ELF-1 (cell line): Measurements from ENCODE around the gene PYCR2.
"Not testable (repeated sequence)": the region's sequence is repeated elsewhere in the genome, so short reads cannot be mapped to it uniquely, and the experiment has no call there.

ENCODE experiments used
- DNase-seq: peaks from one replicate; pipeline ENCODE4 v3.0.0-alpha.2; 2016; ENCODE audit warnings: low read depth, low spot score

The PYCR2 gene

DNA sequence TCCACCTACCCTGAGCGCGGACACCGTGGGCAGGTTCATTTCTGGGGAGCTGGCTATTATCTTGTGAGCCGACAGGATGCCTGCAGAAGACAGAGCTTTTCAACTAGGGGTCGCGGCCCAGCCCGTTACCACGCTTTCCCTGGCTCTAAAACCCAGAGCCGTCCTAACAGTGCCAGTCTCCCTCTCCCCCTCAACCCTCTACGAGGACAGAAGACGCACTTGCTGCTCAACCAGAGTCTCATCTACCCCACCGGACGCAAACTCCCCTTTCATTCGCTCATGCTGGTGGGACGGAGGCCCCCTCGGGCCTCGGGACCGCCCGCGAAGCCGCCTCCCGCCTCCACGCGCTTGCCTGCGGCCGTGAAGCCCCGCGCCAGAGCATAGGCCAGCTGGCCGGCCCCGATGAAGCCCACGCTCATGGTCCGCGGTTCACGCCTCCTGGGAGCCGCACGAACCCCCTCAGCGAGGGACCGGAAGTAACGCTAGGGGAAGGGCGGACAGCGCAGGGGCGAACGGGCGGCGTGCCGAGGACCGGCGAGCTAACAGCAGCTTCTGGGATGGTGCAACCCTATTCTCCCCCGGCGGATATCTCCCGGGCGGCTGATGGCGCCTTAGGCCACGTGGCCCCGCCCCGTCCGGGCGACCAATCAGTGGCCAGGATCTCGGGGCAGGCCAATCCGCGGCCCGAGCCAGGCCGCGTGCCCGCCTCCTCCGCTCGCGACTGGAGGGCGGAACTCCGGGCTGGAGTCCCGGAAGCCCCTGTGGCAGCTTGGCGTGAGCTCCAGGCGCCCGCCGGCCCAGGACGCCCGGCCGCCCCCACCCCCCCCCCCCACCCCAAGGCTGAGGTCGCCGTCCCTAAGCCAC is at the start of gene PYCR2:
Gene PYCR2, minus strand, starts transcription at position 559 of the 864 bp plus-strand sequence. Its CDS starts 140 bp downstream, at position 419.
- peak; percentile 98 for DNase-seq

DNA sequence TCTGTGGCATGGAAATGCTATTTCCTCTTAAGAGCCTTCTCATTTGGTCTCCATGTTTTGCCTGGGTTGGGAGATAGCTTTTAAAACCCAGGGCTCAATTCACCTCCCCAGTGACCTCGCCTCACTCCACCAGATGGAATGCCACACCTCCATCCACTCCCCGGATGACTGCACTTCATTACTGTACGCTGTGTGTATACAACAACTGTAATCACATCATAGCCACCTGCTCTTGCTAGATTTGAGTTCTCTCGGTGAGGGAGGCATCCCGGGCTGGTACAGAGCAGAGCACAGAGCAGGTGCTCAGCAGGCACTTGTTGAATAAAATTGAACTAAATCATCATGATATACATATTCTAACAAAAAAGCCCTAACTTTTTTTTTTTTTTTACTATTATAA is 49.1 kb upstream of the PYCR2 start:
- DNase-seq, result no peak

DNA sequence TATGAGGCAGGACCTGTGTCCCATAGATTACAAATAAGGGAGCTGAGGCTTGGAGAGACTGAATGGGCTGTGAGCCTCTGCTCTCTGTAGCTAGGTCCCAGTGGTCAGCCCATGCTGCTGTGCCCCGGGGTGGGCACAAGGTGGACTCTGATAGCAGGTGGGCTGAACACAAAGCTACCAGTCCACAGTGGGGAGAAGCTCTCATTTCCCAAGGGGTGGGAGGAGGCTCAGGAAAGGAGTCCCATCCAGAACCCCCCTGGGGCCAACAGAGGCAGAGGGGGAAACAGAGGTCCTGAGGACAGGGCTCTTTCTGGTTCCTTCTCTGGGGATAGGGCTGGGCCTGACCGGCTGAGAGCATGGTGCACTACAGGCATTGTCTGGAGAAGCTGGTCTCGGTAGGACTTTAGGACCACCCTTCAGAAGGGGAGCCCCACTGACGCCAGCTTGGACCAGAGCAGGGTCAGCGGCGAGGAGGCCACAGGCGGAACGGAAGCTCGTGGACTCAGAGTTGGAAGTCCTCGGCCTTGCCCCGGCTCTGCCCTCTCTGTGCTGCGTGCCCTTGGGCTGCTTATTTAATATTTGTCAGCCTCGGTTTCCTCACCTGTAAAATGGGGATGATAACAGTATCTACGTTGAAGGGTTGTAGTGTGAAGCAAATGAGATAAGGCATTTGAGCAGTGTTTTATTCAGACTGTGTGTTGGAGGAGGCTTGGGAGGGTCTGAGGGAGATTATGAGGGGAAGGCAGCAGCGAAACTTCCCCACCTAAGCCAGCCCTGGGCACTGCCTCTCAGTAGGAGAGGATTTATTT is 48.5 kb upstream of the PYCR2 start:
- no peak for DNase-seq

DNA sequence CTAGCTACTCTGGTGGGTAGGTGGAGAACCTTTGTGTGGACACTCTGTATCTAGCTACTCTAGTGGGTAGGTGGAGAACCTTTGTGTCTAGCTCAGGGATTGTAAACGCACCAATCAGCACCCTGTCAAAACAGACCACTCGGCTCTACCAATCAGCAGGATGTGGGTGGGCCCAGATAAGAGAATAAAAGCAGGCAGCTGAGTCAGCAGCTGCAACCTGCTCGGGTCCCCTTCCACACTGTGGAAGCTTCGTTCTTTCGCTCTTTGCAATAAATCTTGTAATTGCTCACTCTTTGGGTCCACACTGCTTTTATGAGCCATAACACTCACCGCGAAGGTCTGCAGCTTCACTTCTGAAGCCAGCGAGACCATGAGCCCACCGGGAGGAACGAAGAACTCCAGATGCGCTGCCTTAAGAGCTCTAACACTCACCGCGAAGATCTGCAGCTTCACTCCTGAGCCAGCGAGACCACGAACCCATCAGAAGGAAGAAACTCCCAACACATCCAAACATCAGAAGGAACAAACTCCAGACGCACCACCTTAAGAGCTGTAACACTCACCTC is 46.6 kb upstream of the PYCR2 start:
- not testable (repeated sequence) for DNase-seq

DNA sequence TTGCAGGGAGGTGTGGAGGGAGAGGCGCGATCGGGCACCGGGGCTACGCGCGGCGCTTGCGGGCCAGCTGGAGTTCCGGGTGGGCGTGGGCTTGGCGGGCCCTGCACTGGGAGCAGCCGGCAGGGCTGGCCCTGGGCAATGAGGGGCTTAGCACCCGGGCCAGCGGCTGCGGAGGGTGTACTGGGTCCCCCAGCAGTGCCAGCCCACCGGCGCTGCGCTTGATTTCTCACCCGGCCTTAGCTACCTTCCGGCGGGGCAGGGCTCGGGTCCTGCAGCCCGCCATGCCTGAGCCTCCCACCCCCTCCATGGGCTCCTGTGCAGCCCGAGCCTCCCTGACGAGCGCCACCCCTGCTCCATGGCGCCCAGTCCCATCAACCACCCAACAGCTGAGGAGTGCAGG is 45.7 kb upstream of the PYCR2 start:
- not testable (repeated sequence) for DNase-seq

DNA sequence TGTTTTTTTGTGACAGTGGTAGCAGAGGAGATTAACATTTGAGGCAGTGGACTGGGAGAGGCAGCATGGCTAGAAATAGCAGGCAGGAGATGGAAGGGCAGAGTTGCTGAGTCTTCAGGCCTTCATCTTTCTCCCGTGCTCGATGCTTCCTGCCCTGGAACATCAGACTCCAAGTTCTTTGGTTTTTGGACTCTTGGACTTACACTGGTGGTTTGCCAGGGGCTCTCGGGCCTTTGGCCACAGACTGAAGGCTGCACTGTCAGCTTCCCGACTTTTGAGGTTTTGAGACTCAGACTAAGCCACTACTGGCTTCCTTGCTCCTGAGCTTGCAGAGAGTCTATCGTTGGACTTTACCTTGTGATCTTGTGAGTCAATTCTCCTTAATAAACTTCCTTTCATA is 41.2 kb upstream of the PYCR2 start:
- DNase-seq, result no peak

DNA sequence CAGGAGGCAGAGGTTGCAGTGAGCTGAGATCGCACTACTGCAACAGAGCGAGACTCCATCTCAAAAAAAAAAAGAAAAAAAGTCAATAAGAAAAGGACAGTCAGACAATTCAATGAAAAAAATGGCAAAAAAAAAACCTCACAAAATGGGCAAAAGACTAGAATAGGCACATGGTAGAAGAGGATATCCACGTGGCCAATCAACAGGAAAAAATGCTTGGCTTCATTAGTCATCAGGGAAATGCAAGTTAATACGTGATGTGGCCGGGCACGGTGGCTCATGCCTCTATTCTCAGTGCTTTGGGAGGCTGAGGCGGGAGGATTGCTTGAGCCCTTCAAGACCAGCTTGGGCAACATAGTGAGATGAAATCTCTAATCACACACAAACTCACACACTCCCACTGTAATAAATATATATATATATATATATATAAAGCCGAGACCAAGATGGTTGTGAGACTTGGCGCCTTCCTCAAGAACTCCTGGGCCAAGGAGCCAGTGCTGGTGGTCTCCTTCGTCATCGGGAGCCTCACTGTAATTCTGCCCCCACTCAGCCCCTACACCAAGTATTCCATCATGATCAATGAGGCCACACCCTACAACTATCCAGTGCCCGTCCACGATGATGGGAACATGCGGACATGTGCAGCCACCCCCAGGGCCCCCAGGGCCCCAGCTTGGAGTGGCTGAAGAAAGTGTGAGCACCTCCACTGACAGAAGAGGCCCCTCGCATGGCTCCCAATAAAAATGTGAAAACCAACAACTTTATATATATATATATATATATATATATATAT is 39.9 kb upstream of the PYCR2 start:
- no peak for DNase-seq

DNA sequence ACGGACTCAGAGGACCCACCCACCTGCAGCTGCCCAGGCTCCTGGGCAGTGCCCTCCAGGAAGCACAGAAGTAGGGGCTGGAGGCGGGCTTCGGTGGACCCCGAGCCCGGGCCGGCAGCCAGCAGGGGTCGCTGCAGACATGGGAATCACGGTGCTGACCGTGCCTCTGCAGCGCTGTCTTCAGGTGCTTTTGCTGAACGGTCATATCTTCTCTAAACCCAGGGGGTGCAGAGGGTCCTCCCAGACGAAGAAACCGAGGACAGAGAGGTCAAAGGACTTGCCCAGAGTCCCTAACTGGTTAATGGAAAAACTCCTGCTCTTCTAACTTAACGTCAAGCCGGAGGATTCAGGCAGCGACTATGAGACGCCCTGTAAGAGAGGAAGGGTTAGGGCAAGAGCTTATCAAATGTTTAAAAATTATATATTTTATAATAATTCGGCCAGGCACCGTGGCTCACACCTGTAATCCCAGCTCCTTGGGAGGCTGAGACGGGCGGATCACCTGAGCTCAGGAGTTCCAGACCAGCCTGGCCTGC is 38.5 kb upstream of the PYCR2 start:
- peak; percentile 87 for DNase-seq

DNA sequence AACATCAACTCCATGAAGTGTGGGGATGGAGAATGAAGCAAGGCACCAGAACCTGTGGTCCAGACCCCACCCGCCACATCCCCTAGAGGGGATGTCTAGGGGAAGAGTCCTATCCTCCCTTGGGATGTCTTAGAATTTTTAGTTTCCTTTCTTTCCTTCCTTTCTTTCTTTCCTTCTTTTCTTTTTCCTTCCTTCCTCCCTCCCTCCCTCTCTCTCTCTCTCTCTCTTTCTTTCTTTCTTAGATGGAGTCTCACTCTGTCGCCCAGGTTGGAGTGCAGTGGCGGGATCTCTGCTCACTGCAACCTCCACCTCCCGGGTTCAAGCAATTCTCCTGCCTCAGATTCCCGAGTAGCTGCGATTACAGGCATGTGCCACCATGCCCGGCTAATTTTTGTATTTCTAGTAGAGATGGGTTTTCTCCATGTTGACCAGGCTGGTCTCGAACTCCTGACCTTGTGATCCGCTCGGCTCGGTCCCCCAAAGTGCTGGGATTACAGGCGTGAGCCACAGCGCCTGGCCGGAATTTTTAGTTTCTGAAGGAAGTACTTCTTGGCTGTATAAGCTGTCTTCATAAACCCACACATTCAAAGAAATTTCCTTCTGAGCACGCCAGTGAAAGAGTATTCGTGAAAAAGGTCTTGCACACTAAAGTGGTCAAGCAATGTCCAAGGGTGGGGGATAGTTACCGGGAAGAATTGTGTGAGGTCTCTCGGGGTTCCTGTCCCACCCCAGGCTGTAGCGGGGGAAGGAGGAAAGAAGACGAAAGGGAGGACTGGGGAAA is 37.8 kb upstream of the PYCR2 start:
- DNase-seq, result no peak

DNA sequence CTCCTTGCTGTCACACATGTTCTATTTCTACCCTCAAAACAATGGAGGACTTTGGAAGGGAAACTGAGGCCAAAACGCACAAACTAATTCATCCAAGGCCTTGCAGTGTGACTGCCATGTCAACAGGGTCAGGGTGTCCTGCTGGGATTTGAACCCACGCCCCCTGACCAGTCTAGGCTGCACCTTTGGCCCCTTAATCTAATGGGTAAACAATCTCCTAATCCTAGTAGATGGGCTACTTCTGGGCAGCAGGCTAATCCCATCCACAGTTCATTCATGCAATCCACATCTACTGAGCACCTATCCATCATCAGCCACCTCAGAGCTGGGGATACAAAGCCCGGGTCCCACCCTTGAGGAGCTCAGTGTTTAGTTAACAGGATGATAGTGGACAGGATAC is 34.0 kb upstream of the PYCR2 start:
- DNase-seq, result no peak

DNA sequence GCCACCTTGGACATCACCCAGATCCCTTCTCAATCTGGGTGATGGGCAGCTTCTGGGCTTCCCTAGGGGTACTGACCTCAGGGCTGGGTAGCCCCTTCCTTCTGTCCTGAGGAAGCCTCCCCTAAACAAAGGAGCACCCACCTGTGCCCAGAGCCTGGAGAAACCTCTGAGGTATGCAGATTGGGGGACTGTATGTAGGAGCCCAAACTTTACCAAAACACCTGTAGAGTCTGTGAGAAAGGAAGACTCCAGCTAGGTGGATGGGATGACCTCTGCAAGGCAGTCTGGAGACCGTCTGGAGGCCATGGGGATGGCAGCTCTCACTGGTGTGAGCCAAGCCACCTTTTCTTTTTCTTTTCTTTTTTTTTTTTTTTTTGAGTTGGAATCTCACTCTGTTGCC is 30.7 kb upstream of the PYCR2 start:
- DNase-seq, result no peak

DNA sequence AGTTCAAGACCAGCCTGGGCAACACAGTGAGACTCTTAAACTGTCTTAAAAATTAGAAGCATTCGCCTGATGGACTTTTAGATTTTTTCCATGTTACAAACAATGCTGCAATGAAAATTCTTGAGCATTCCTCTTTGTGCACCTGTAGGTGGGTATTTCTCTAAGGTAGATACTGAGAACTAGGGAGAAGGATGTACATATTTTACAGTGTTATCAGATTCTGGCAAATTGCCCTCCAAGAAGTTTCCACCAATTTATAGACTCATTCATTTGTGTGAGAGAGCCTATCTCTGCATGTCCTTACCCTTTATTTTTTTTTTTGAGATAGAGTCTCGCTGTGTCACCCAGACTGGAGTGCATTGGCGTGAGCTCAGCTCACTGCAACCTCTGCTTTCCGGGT is 29.3 kb upstream of the PYCR2 start:
- DNase-seq, result no peak

DNA sequence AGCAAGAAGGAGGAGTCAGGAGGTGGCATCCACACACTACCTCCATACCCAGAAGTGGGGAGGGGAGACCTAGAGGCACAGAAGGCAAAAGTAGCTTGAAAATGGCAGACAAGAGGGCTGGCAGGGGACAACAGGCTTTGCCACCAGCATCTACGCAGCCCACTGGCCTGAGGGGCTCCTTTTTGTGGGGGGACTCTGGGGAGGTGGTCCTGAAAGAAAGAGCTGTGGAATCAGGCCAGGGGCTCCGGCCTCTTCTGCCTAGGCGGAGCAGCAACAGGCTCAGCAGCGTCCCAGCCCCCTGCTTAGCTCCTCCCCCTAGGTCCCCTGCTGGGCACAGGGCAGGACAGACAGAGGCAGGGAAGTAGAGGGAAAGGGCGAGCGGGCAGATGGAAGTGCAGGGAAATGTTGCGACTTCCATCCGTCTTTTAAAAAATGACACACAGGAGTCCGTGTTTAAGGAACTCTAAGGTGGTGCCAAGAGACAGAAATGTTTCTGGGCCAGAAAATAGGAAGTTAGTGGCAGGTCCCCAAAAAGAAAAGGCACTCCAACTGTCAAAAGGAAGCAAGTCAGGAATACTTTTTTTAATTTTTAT is 27.0 kb upstream of the PYCR2 start:
- DNase-seq, result peak; percentile 83

DNA sequence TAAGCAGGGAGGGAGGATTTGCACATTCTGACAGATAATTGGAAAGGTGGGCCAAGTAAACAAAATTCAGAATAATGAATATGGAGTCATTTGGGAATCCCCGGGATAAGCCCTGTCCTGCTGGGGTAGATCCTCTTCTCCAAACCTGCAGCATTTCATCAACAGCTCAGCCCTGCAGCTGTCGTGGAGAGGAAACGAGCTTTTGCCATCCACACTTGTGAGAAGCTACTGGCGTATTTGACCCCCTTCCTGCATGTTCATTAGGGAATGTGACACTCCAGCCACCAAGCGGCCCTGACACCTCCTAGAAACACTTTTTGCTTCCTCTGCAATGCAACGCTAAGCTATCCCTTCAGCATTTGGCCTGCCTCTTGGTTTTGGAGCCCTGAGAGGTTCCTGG is 25.0 kb upstream of the PYCR2 start:
- peak; percentile 34 for DNase-seq

DNA sequence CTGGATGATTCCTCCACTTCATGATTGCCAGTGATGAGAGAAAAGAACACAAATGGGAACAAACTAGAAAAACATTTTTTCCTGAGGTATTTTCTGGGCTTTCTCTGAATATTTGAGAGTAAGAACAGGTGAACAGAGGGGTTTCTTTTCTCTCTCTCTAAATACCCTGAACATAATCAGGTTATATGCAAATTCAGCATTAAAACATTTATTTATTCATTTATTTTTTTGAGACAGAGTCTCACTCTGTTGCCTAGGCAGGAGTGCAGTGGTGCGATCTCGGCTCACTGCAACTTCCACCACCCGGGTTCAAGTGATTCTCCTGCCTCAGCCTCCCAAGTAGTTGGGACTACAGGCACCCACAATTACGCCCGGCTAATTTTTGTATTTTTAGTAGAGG is 22.8 kb upstream of the PYCR2 start:
- DNase-seq, result no peak

DNA sequence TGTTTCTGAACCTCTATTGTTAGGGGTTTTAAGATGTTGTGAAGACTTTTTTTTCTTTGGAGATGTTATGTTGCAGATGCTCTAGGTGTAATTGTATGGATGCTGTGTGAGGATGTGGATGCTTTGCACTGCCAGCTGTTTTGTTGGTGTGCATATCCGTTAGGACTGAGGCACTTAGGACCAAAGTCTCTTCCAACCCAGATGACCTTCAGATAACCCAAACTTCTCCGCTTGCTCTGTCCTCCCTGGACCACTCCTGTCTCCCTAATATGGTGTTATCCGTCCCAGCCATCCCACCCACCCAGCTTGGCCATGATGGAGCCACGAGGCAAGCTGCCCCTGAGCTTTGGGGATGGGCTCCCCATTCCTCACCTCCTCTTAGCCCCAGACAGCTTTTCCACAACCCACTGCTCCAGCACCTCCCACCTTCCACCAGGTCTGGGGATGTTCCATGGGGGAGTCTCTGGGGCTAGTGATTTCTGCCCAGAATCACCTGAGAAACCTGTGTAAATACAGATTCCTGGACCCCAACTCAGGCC is 22.1 kb upstream of the PYCR2 start:
- DNase-seq, result no peak

DNA sequence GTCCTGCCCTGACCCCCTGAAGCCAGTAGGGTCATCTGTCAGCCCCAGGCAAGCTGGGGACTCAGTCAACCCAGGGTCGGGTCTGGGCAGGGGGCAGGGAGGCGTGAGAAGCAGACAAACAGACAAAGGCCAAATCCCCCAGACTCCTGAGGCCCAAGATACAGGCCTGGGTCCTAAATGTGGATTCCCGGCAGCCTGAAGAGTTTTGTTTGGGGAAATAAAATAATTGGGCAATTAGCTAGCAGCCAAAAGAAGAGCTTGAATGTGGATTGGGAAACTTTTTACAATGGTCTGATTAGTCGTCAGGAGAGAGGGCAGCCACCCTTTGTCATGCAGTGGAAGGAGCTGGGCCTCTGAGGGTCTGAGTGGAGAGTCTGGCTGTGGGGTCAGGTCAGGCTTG is 21.5 kb upstream of the PYCR2 start:
- peak; percentile 96 for DNase-seq

DNA sequence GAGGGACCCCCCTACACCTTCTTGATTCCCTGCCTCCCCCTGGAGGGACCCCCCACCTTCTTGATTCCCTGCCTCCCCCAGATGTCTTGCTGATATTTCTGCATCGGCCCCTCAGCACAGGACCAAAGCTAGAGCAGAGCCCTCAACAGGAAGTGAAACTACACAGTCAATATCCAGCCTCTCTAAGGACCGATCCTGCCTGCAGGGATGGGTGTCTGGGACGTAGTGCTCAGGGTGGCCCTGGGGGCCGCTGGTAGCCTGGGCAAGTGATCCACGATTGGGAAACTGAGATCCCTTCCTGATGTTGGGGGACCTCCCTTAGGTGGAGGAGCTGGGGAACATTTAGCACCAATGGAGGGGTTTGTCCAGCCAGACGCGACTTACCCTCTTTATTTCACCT is 20.9 kb upstream of the PYCR2 start:
- DNase-seq, result peak; percentile 27

DNA sequence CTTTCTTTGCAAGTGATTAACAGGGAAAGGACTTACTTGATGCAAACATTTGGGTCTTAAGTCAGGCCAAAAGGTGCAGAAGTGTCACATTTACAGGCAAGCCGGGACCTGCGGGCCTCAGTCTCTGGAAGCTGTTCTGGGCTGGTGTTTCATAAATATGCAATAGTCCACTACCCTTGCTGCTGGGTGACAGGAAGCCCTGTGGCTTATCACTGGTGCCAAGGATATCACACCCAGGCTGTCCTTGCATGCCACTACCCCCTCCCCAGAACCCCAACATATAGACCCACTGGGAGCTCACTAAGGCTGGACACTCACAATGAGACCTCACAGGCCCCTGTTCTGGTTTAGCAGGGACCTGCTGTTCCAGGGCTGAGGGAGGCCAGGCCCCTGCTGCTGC is 20.3 kb upstream of the PYCR2 start:
- no peak for DNase-seq

DNA sequence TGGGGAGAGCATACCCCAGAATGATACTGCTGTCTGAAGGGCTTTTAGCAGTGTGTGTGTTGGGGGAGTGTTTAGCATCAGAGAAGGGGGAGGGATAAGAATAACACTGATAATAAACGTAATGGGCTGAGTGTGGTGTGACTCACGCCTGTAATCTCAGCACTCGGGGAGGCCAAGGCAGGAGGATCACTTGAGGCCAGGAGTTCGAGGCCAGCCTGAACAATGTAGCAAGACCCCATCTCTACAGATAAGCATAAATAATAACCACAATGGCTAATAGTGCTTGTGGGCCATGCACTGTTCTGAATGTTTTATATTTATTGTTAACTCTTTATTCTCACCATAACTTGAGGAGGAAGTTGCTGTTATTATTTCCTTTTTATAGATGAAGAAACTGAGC is 19.5 kb upstream of the PYCR2 start:
- DNase-seq, result no peak
